Upper lobe of right lung (tissue), 1 donor: Measurements from ENCODE around the gene GNG4. TPM values are rescaled to one million over a fixed set of nuclear protein-coding genes. Genes with fewer than 3 reads are reported as not detected.
A peak's percentile ranks its signal among the peaks of the same experiment; 100 is the strongest.

ENCODE experiments used
- ATAC-seq: fragments of 200-7000 bp; cut with Tn5 transposase; one replicate; pipeline ENCODE4 v1.9.1; 2020; ENCODE audit warnings: mild to moderate bottlenecking, moderate library complexity
- DNase-seq: peaks from one replicate; pipeline ENCODE4 v3.0.0-alpha.2; 2020
- H3K27ac ChIP-seq: fragments of 200-600 bp; one replicate; pipeline ENCODE4 v1.8.0; 2022
- H3K27me3 ChIP-seq: fragments of 200-600 bp; one replicate; pipeline ENCODE4 v1.8.0; 2022; ENCODE audit warnings: mild to moderate bottlenecking
- H3K36me3 ChIP-seq: fragments of 200-600 bp; one replicate; pipeline ENCODE4 v1.8.0; 2022
- H3K4me1 ChIP-seq: fragments of 200-600 bp; one replicate; pipeline ENCODE4 v1.8.0; 2022
- H3K4me3 ChIP-seq: fragments of 200-600 bp; one replicate; pipeline ENCODE4 v1.8.0; 2022; ENCODE audit warnings: mild to moderate bottlenecking
- H3K9me3 ChIP-seq: fragments of 200-600 bp; one replicate; pipeline ENCODE4 v1.8.0; 2022
- intact Hi-C: fragments of 100-400 bp; cut with DNase I; formaldehyde crosslinking; loops from one replicate; pipeline ENCODE4 v1.11.0; 2022
- total RNA-seq: library from RNA; stranded (reverse); fragmentation: NEBNext Ultra II Directional; extraction: Animal tissue kit (Norgen Biotek cat#: 25700); gene quantifications from one replicate; pipeline ENCODE4 v1.2.1, GENCODE V29; 2021
- TF ChIP-seq, protein P1 (sequence below): fragments of 200-600 bp; IDR thresholded peaks from one replicate; pipeline ENCODE4 v1.8.0; 2022; ENCODE audit warnings: antibody characterized with exemption
- donor health status: DM: no; HTN: yes; CAD: no; lungs with severe emphysema.

The GNG4 gene
- total RNA-seq, 1 donor from 2014 or later = not detected

DNA sequence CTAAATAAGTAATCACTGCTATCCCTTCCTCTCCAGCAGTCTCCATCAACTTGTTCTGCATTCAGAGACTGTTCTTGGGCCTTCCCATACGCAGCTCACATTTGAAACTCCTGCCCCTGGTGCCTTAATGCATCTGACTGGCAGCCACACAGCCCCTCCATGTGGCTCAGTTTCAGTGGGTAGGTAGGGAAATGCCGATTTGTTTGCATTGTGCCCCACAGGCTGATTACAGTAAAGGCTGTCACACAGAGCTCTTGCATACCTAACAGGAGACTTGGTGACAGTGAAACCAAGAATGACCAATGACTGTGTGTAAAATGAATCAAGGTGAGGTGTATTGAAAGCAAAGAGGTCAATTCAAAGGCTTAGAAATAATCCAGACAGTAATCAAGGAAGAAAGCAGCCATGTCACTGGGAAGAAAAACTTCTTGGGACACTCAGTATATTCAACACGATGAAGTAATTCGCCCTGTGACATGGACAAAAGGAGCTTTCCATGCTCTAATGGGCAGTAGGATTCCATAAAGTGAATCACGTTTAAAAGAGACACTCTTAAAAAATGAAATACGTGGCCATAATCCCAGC is 132.6 kb downstream of the GNG4 start:
- no peak overlapping the region for H3K4me3 ChIP-seq
- intact Hi-C loops = no loop called here
- ATAC-seq = no peak
- no peak for DNase-seq
- TF ChIP-seq, protein P1, sequence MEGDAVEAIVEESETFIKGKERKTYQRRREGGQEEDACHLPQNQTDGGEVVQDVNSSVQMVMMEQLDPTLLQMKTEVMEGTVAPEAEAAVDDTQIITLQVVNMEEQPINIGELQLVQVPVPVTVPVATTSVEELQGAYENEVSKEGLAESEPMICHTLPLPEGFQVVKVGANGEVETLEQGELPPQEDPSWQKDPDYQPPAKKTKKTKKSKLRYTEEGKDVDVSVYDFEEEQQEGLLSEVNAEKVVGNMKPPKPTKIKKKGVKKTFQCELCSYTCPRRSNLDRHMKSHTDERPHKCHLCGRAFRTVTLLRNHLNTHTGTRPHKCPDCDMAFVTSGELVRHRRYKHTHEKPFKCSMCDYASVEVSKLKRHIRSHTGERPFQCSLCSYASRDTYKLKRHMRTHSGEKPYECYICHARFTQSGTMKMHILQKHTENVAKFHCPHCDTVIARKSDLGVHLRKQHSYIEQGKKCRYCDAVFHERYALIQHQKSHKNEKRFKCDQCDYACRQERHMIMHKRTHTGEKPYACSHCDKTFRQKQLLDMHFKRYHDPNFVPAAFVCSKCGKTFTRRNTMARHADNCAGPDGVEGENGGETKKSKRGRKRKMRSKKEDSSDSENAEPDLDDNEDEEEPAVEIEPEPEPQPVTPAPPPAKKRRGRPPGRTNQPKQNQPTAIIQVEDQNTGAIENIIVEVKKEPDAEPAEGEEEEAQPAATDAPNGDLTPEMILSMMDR = no peak
- H3K27ac ChIP-seq = no peak overlapping the region
- H3K9me3 ChIP-seq = no peaks in the 10 kb centered on the region
- no peaks in the 10 kb centered on the region for H3K27me3 ChIP-seq
- H3K36me3 ChIP-seq = no peaks in the 10 kb centered on the region
- no peaks in the 10 kb centered on the region for H3K4me1 ChIP-seq

DNA sequence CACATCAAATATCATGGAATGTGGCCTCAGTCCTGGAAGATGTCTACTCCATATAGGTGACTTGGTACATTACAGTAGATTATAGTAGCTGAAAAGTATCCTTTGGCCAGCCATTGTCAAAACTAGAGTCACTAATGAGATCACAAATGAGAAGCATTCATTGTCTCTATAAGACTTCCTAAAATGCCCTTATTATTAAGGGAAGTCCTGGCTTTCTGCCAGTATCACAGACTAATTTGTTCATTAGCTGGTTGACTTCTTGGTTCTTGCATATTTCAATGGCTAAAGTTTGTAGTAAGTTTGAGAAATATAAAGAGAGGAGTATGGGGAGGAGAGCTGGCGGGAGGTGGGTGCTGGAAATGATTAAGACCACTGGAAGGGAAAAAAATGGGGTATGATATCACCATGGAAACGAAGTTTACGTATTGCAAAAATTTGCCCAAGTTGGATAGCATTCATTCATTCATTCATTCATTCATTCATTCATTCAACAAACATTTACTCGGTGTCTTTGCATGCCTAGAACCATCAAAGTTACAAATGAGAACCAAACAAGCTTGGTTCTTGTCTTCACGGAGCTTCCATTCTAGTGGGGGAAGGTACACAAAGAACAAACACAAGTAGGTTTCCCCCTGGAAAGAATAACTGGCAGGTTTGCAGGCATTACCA is 133.6 kb downstream of the GNG4 start:
- intact Hi-C loops = no loop called here

DNA sequence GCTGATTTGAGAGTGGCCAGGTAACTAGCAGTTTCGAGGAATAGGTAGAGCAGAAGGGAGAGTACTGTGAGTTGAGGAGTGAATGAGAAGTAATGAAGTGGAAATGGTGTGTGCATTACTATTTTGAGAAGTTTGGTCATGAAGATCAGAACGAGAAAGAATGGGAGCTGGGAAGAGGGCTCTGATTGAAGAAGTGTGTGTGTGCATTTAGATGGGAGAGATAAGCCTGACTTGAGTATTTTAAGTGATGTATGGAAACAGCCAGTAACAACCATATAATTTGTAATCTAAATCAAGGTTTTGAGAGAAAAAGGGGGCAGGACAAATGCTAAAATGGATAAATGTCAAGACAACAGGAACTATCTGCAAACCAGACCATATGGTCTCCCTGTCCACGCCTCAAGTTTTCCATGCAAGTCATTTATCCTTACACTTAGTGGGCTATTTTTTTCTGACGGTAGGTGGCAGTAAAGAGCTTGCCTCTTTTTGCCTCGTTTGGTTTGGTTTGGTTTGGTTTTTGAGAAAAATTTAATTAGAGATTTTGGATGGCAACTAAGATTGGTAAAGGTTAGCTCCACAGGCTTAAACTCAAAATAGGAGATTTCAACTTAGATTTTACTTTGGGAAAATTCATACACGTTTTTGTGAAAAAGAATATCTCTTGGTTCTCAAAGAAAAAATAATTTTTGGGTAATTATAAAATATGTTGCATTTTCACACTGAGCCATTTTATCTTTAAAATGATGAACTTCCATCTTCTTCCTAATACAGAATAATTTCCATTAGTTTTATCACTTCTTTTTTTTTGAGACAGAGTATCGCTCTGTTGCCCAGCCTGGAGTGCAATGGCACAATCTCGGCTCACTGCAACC is 135.9 kb downstream of the GNG4 start:
- H3K9me3 ChIP-seq = no peaks in the 10 kb centered on the region
- TF ChIP-seq, protein P1 = peak; percentile 95
- no peak overlapping the region for H3K27ac ChIP-seq
- ATAC-seq (peak; percentile 77), DNase-seq (no peak)
- no peaks in the 10 kb centered on the region for H3K27me3 ChIP-seq
- H3K36me3 ChIP-seq = no peaks in the 10 kb centered on the region
- no peak overlapping the region for H3K4me3 ChIP-seq
- no peaks in the 10 kb centered on the region for H3K4me1 ChIP-seq
- intact Hi-C loops = no loop called here

More for the DNA sequence above, 133.6 kb downstream of the GNG4 start:
- DNase-seq (no peak), ATAC-seq (no peak)
- Histone ChIP-seq H3K27me3 (no peaks in the 10 kb centered on the region), H3K27ac (no peak overlapping the region), H3K36me3 (no peaks in the 10 kb centered on the region), H3K9me3 (no peaks in the 10 kb centered on the region), H3K4me3 (no peak overlapping the region), H3K4me1 (no peaks in the 10 kb centered on the region)
- TF ChIP-seq, protein P1 = no peak

DNA sequence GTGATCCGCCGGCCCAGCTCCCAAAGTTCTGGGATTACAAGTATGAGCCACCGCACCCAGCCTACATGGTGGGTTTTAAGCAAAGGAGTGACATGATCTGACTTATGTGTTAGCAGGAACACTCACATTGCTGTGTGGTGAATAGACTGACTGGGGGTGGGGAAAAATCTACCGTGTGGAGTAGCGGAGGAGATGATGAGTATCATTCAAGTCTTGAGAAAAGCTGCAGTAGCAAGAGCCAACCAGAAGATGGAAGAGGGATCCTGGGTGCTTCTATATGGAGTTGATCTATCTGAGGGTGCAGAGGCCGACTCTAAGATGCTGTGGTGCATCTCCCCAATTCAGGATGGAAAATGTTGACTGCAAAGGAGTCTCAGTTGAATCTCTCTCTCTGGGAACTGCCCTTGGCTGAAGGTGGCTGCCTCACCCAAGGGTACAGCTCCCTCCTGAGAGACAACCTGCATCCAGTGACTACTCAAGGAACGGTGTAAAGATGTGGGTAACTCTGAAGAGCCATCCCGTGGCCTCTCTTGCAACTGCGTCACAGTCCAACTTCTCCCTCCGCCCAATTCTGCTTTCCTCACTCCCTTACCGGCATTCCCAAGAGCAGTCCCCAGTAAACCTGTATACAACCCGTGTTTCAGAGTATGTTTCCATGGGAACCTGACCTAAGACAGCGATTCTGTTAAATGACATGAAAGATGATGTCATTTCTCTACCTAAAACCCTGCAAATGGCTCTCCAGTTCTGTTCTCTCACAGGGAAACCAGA is 137.9 kb downstream of the GNG4 start:
- Histone ChIP-seq H3K4me1 (no peaks in the 10 kb centered on the region), H3K9me3 (no peaks in the 10 kb centered on the region), H3K27ac (no peak overlapping the region), H3K36me3 (no peaks in the 10 kb centered on the region), H3K4me3 (no peak overlapping the region), H3K27me3 (no peaks in the 10 kb centered on the region)
- ATAC-seq (no peak), DNase-seq (no peak)
- TF ChIP-seq, protein P1 = no peak
- intact Hi-C loops = no loop called here

DNA sequence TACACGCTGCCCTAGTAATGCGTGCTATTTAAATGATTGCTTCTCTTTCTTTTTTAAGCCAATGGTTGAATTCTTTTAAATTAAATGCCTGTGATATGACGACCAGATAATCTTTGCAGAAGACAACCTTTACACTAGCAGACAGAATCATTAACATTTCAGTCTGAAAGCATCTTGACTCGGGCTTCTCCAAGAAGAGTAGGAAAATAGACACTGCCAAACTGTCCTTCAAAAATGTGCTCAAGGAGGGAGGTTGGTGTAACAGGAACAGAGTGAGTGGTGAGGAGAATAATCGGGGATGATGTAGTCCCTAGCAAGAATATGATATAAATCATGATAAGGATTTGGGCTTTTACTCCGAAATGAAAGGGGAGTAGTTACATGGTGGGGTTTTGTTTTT is 138.8 kb downstream of the GNG4 start:
- intact Hi-C loops = no loop called here
- ATAC-seq (no peak), DNase-seq (no peak)
- H3K4me3 ChIP-seq = no peak overlapping the region
- no peak overlapping the region for H3K27ac ChIP-seq
- H3K9me3 ChIP-seq = no peaks in the 10 kb centered on the region
- no peaks in the 10 kb centered on the region for H3K4me1 ChIP-seq
- no peaks in the 10 kb centered on the region for H3K36me3 ChIP-seq
- TF ChIP-seq, protein P1 = no peak
- no peaks in the 10 kb centered on the region for H3K27me3 ChIP-seq
